CD4-positive, alpha-beta T cell treated with Interleukin-4 for 1 hour (primary cell): ENCODE results near the gene METTL13.
"Not testable (repeated sequence)": the region's sequence is repeated elsewhere in the genome, so short reads cannot be mapped to it uniquely, and the experiment has no call there.

ENCODE experiments used
- DNase-seq, 2 donors: peaks; one replicate each; pipeline ENCODE4 v3.0.0-alpha.2; 2020 to 2022

Gene METTL13

GRCh38 chr1:171769171-171769570, 12.3 kb upstream of the METTL13 start:
- DNase-seq: no peak

- DNase-seq: no peak
These were observed 11.7 kb upstream of the METTL13 start for GRCh38 chr1:171769754-171770153.

- DNase-seq: no peak
These were observed 9.1 kb upstream of the METTL13 start for GRCh38 chr1:171772312-171772711.

GRCh38 chr1:171780583-171781175, 781 bp upstream of the METTL13 start:
- DNase-seq: no peak

- no peak for DNase-seq
These were observed 2.5 kb downstream of the METTL13 start for GRCh38 chr1:171783816-171784530.

GRCh38 chr1:171784784-171785183, 3.3 kb downstream of the METTL13 start:
- DNase-seq: no peak

GRCh38 chr1:171785766-171786165, 4.3 kb downstream of the METTL13 start:
- no peak for DNase-seq

GRCh38 chr1:171786534-171786933, 5.1 kb downstream of the METTL13 start:
- DNase-seq: no peak

- no peak for DNase-seq
These were observed 6.4 kb downstream of the METTL13 start for GRCh38 chr1:171787686-171788480.

- DNase-seq: no peak
These were observed 7.2 kb downstream of the METTL13 start for GRCh38 chr1:171788696-171789095.

- DNase-seq: no peak
These were observed 8.9 kb downstream of the METTL13 start for GRCh38 chr1:171790318-171790717.

GRCh38 chr1:171792656-171793369, 11.4 kb downstream of the METTL13 start:
- DNase-seq: no peak

- DNase-seq: no peak
These were observed 12.2 kb downstream of the METTL13 start for GRCh38 chr1:171793636-171794035.

GRCh38 chr1:171794085-171794484, 12.6 kb downstream of the METTL13 start:
- DNase-seq: peak in 1 of 2 donors; percentile 11

- DNase-seq: no peak
These were observed 15.1 kb downstream of the METTL13 start for GRCh38 chr1:171796592-171796991.

GRCh38 chr1:171798311-171798710, 16.9 kb downstream of the METTL13 start:
- DNase-seq: no peak

GRCh38 chr1:171798765-171799164, 17.3 kb downstream of the METTL13 start:
- no peak for DNase-seq

- no peak for DNase-seq
These were observed 17.7 kb downstream of the METTL13 start for GRCh38 chr1:171799166-171799565.

GRCh38 chr1:171799698-171800097, 18.2 kb downstream of the METTL13 start:
- not testable (repeated sequence) for DNase-seq

GRCh38 chr1:171800342-171800741, 18.9 kb downstream of the METTL13 start:
- DNase-seq: no peak

GRCh38 chr1:171800851-171801250, 19.4 kb downstream of the METTL13 start:
- no peak for DNase-seq

- peak in 1 of 2 donors; percentile 29 for DNase-seq
These were observed 20.0 kb downstream of the METTL13 start for GRCh38 chr1:171801487-171801891.

GRCh38 chr1:171802207-171802606, 20.7 kb downstream of the METTL13 start:
- DNase-seq: no peak
